CD8-positive, alpha-beta memory T cell (primary cell): ENCODE data around the gene GRAMD4. TPM values are rescaled to one million over a fixed set of nuclear protein-coding genes. Genes with fewer than 3 reads are reported as not detected.

ENCODE experiments used
- CTCF ChIA-PET: fragments of 350-600 bp; sonication (Branson Sonifier 250); formaldehyde crosslinking; loops from one replicate; lab custom pipeline; 2021; ENCODE audit warnings: antibody characterized with exemption; lab: Charles Lee
- POLR2A ChIA-PET: fragments of 350-600 bp; sonication (Branson Sonifier 250); formaldehyde crosslinking; loops from one replicate; lab custom pipeline; 2021; ENCODE audit warnings: antibody characterized with exemption; lab: Charles Lee
- DNase-seq, 5 donors: peaks; one replicate each; pipeline versions ENCODE4 v3.0.0 to v3.0.0-alpha.2; 2020 to 2022; ENCODE audit warnings: mixed read lengths in 1 of 5
- H3K27ac ChIP-seq: one replicate; pipeline ENCODE4 v1.7.0; 2013; ENCODE audit warnings: low read depth, mild to moderate bottlenecking, low read length, moderate library complexity
- H3K27me3 ChIP-seq: 2 replicates; pipeline ENCODE4 v1.7.0; 2013; ENCODE audit warnings: low read length, mild to moderate bottlenecking; ENCODE audit not compliant: insufficient read depth, poor library complexity, severe bottlenecking
- H3K36me3 ChIP-seq: 2 replicates; pipeline ENCODE4 v1.7.0; 2013; ENCODE audit warnings: mild to moderate bottlenecking, low read length, moderate library complexity; ENCODE audit not compliant: insufficient read depth
- H3K4me1 ChIP-seq: 2 replicates; pipeline ENCODE4 v1.7.0; 2013; ENCODE audit warnings: mild to moderate bottlenecking, low read length, moderate library complexity; ENCODE audit not compliant: insufficient read depth
- H3K4me3 ChIP-seq: 2 replicates; pipeline ENCODE4 v1.7.0; 2013; ENCODE audit warnings: mild to moderate bottlenecking, low read length
- H3K9me3 ChIP-seq: 2 replicates; pipeline ENCODE4 v1.7.0; 2013; ENCODE audit warnings: mild to moderate bottlenecking, low read length
- H3K27ac Mint-ChIP-seq, 8 donors: one replicate each; pipeline ENCODE4 v1.8.0; 2020 to 2021; ENCODE audit warnings: mixed read lengths in 8 of 8, mild to moderate bottlenecking in 6 of 8, inconsistent platforms in 3 of 8, moderate library complexity in 3 of 8
- H3K27me3 Mint-ChIP-seq, 2 donors: one replicate each; pipeline ENCODE4 v1.8.0; 2020 to 2021; ENCODE audit warnings: mixed read lengths in 2 of 2, mild to moderate bottlenecking in 1 of 2, moderate library complexity in 1 of 2
- H3K36me3 Mint-ChIP-seq, 3 donors: one replicate each; pipeline ENCODE4 v1.8.0; 2020 to 2021; ENCODE audit warnings: mixed read lengths in 3 of 3, inconsistent platforms in 1 of 3, mild to moderate bottlenecking in 1 of 3
- H3K4me1 Mint-ChIP-seq, 3 donors: one replicate each; pipeline ENCODE4 v1.8.0; 2020 to 2021; ENCODE audit warnings: mixed read lengths in 3 of 3, inconsistent platforms in 1 of 3, mild to moderate bottlenecking in 1 of 3
- H3K4me3 Mint-ChIP-seq, 7 donors: one replicate each; pipeline ENCODE4 v1.8.0; 2020 to 2021; ENCODE audit warnings: mixed read lengths in 7 of 7, mild to moderate bottlenecking in 6 of 7, moderate library complexity in 4 of 7, inconsistent platforms in 2 of 7
- H3K9me3 Mint-ChIP-seq, 5 donors: one replicate each; pipeline ENCODE4 v1.8.0; 2020 to 2022; ENCODE audit warnings: mixed read lengths in 5 of 5, mild to moderate bottlenecking in 3 of 5, moderate library complexity in 2 of 5, inconsistent platforms in 1 of 5
- polyA plus RNA-seq: library from polyadenylated mRNA; unstranded; fragments of 300-500 nt; fragmentation: Illumina TruSeq; gene quantifications from one replicate; pipeline ENCODE4 v1.2.3, GENCODE V29; 2021
- total RNA-seq, 2 experiments: library from RNA; stranded (reverse); gene quantifications; one replicate each; pipeline ENCODE4 v1.2.3, GENCODE V29; 2021

The GRAMD4 gene
- total and polyA plus RNA-seq, 3 experiments from 2014 or later, result 7.6 to 33.0 (median 25.3) TPM

DNA sequence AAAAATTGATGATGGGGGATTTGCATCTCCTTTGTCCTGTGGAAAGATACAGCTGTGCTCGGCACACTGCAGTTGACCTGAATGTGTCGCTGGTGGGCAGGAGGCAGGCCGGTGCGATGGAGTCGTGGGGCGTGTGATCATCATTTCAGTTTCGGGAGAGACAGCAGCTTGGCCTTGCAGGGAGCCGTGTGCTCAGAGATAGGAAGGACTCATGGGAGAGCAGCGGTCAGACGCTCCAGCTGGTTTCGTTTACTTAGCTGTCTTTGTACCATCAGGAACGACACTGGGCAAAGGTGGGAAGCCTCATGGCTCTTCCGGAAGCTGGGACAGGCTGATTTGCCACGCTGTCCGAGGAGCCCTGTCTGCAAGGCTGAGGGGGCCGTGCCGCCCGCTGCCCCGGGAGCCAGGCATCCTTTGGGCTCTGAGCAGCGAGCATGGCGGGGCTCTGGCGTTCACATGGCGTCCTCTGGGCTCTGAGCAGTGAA lies 32.7 kb downstream of the GRAMD4 start:
- H3K9me3 Mint-ChIP-seq, result no peaks in the 10 kb centered on the region
- H3K4me1 ChIP-seq, result peaks cover 8% of the 10 kb centered on the region
- no peak overlapping the region for H3K4me3 ChIP-seq
- H3K9me3 ChIP-seq, result no peaks in the 10 kb centered on the region
- H3K36me3 Mint-ChIP-seq, result no peaks in the 10 kb centered on the region
- H3K27ac ChIP-seq, result no peak overlapping the region
- no peaks in the 10 kb centered on the region for H3K27me3 Mint-ChIP-seq
- no peaks in the 10 kb centered on the region for H3K27me3 ChIP-seq
- H3K27ac Mint-ChIP-seq, result peak overlapping the region in 1 of 8 donors; percentile 20
- CTCF ChIA-PET, result no interaction called here
- POLR2A ChIA-PET, result no interaction called here
- H3K4me3 Mint-ChIP-seq, result no peak overlapping the region
- H3K36me3 ChIP-seq, result no peaks in the 10 kb centered on the region
- no peak for DNase-seq
- H3K4me1 Mint-ChIP-seq, result peaks cover 6 to 20% (median 13%) of the 10 kb centered on the region in 3 donors

- Mint-ChIP-seq H3K27ac (peak overlapping the region in 1 of 8 donors; percentile 22), H3K4me1 (peaks cover 6 to 20% (median 13%) of the 10 kb centered on the region in 3 donors), H3K36me3 (no peaks in the 10 kb centered on the region), H3K4me3 (no peak overlapping the region), H3K27me3 (no peaks in the 10 kb centered on the region), H3K9me3 (no peaks in the 10 kb centered on the region)
- Histone ChIP-seq H3K36me3 (no peaks in the 10 kb centered on the region), H3K9me3 (no peaks in the 10 kb centered on the region), H3K27ac (no peak overlapping the region), H3K4me3 (no peak overlapping the region), H3K4me1 (peaks cover 8% of the 10 kb centered on the region), H3K27me3 (no peaks in the 10 kb centered on the region)
- no peak for DNase-seq
- ChIA-PET CTCF (no interaction called here), POLR2A (no interaction called here)
Observed at GRCh38 chr22:46653596-46653995, 33.4 kb downstream of the GRAMD4 start.

DNA sequence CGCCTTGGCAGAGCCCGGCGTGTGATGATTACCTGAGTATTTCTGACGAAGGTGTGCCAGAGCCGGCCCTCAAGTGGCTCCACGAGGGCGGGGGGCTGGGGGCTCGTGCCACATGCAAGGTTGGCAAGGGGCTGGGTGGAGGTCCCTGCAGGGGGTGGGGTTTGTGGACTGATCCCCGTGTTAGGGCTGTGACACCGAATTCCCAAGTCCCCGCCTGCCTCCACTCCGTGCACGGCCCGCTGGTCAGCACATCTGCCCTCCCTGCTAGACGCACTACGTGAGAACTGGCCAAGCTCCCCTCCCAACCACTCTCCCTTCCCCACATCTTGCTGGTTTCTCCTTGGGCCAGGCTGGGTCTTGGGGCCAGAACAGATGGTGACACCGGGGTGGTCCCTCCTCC lies 34.2 kb downstream of the GRAMD4 start:
- H3K4me3 Mint-ChIP-seq, result no peak overlapping the region
- peaks cover 0 to 1% (median 0%) of the 10 kb centered on the region in 3 donors for H3K36me3 Mint-ChIP-seq

DNA sequence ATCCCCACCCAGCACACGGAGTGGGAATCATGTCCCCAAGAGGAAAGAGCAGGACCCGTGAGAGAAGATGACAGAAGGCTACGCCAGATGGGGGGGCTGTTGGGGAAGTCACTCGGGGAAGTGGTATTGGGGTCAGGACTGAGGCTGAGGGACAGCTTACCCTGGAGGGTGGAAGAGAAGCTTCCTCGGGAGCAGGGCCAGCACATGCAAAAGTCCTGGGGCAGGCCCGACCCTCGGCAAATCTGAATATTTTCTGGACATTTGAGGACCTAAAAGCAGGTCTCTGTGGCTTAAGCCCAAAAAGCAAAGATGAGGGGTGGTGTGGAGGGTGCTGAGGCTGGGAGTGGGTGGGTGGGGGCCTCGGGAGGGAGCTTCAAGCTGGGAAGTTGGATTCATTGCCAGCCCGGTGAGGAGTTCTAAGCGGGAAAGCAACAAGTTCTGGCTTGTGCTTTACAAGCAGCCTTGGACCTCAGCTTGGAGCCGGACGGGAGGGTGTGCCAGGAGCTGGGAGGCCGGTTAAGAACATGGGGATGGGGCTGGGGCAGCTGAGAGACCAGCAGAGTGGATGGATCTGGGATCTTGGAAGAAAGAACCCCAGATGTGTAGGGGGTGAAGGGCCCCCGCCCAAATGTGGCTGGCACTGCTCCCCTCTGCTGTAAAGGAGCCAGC lies 34.9 kb downstream of the GRAMD4 start:
- no peak for DNase-seq
- H3K9me3 ChIP-seq, result no peaks in the 10 kb centered on the region
- H3K4me3 Mint-ChIP-seq, result no peak overlapping the region
- ChIA-PET POLR2A (no interaction called here), CTCF (interaction anchor here (1.2 kb wide), 1 partner anchor 16 kb away, joined by 4 read pairs; no protein-coding TSS in a partner anchor)
- H3K4me1 Mint-ChIP-seq, result peaks cover 9 to 22% (median 16%) of the 10 kb centered on the region in 3 donors
- H3K4me1 ChIP-seq, result peaks cover 10% of the 10 kb centered on the region
- no peaks in the 10 kb centered on the region for H3K9me3 Mint-ChIP-seq
- peaks cover 0 to 1% (median 0%) of the 10 kb centered on the region in 3 donors for H3K36me3 Mint-ChIP-seq
- H3K27me3 ChIP-seq, result no peaks in the 10 kb centered on the region
- H3K27ac Mint-ChIP-seq, result peak overlapping the region in 1 of 8 donors; percentile 33
- H3K27me3 Mint-ChIP-seq, result no peaks in the 10 kb centered on the region
- no peak overlapping the region for H3K27ac ChIP-seq
- no peak overlapping the region for H3K4me3 ChIP-seq
- no peaks in the 10 kb centered on the region for H3K36me3 ChIP-seq

More for the DNA sequence above, 34.2 kb downstream of the GRAMD4 start:
- no peaks in the 10 kb centered on the region for H3K9me3 ChIP-seq
- Mint-ChIP-seq H3K27ac (no peak overlapping the region), H3K27me3 (no peaks in the 10 kb centered on the region), H3K4me1 (peaks cover 6 to 20% (median 13%) of the 10 kb centered on the region in 3 donors), H3K9me3 (no peaks in the 10 kb centered on the region)
- no peaks in the 10 kb centered on the region for H3K36me3 ChIP-seq
- no peaks in the 10 kb centered on the region for H3K27me3 ChIP-seq
- H3K4me3 ChIP-seq, result no peak overlapping the region
- ChIA-PET POLR2A (no interaction called here), CTCF (no interaction called here)
- peaks cover 8% of the 10 kb centered on the region for H3K4me1 ChIP-seq
- no peak overlapping the region for H3K27ac ChIP-seq
- no peak for DNase-seq

DNA sequence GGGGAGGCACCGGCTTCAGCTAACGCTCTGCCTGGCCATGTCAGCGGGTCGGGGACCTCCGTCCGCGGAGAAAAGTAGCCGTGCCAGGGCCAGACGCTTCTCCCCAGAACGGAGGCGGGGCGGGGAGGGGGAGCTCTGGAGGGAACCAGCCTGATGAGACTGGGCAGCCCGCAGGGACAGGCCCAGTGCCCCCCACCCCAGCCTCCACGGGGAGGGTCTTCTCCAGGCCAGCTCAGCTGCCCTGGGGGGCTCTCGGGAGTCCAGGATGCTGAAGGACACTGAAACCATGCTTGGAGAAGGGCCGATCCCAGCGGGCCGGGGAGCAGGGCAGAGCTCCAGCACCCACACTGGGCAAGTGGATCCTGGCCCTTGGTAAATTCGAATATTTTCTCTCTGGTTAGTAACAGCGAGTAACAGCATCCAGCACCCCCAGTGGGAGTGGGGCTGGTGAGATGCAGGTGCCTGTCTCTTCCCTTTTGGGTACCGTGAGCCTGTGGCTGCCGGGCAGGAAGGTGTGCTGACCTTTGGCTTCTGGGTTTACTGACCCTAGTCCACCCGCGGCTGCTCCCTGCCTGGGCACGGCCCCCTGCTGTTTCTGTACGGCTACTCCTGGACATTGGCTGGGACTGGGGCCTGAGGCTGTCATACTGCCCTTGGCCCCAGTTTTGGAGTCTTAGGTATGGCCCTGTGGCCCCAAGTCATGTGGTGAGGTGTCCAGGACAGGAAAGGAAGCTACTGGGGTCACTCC lies 35.8 kb downstream of the GRAMD4 start:
- ChIA-PET CTCF (interaction anchor here (1.2 kb wide), 1 partner anchor 15 kb away, joined by 4 read pairs; no protein-coding TSS in a partner anchor), POLR2A (no interaction called here)

GRCh38 chr22:46656856-46657654 lies 36.9 kb downstream of the GRAMD4 start:
- Mint-ChIP-seq H3K36me3 (peaks cover 0 to 1% (median 0%) of the 10 kb centered on the region in 3 donors), H3K4me3 (no peak overlapping the region), H3K27ac (peak overlapping the region in 2 of 8 donors; percentile 22 to 50), H3K4me1 (peaks cover 24 to 34% (median 28%) of the 10 kb centered on the region in 3 donors), H3K9me3 (no peaks in the 10 kb centered on the region), H3K27me3 (no peaks in the 10 kb centered on the region)
- Histone ChIP-seq H3K4me3 (no peak overlapping the region), H3K27ac (no peak overlapping the region), H3K27me3 (no peaks in the 10 kb centered on the region), H3K9me3 (no peaks in the 10 kb centered on the region), H3K36me3 (no peaks in the 10 kb centered on the region), H3K4me1 (peaks cover 20% of the 10 kb centered on the region)
- DNase-seq, result no peak
- ChIA-PET POLR2A (no interaction called here), CTCF (no interaction called here)

More for the DNA sequence above, 35.8 kb downstream of the GRAMD4 start:
- H3K4me3 ChIP-seq, result no peak overlapping the region
- Mint-ChIP-seq H3K27me3 (no peaks in the 10 kb centered on the region), H3K9me3 (no peaks in the 10 kb centered on the region), H3K36me3 (peaks cover 0 to 1% (median 0%) of the 10 kb centered on the region in 3 donors), H3K27ac (no peak overlapping the region), H3K4me3 (no peak overlapping the region), H3K4me1 (peaks cover 18 to 32% (median 26%) of the 10 kb centered on the region in 3 donors)
- DNase-seq, result no peak
- H3K27ac ChIP-seq, result no peak overlapping the region
- H3K27me3 ChIP-seq, result no peaks in the 10 kb centered on the region
- H3K4me1 ChIP-seq, result peaks cover 20% of the 10 kb centered on the region
- no peaks in the 10 kb centered on the region for H3K36me3 ChIP-seq
- no peaks in the 10 kb centered on the region for H3K9me3 ChIP-seq

- no peaks in the 10 kb centered on the region for H3K27me3 ChIP-seq
- no peaks in the 10 kb centered on the region for H3K9me3 ChIP-seq
- H3K4me1 ChIP-seq, result peaks cover 20% of the 10 kb centered on the region
- no peaks in the 10 kb centered on the region for H3K36me3 ChIP-seq
- CTCF ChIA-PET, result no interaction called here
- Mint-ChIP-seq H3K4me1 (peaks cover 23 to 31% (median 25%) of the 10 kb centered on the region in 3 donors), H3K36me3 (peaks cover 0 to 2% (median 0%) of the 10 kb centered on the region in 3 donors), H3K9me3 (no peaks in the 10 kb centered on the region), H3K27me3 (no peaks in the 10 kb centered on the region), H3K4me3 (no peak overlapping the region), H3K27ac (peak overlapping the region in 2 of 8 donors; percentile 71 to 85)
- no peak overlapping the region for H3K4me3 ChIP-seq
- POLR2A ChIA-PET, result no interaction called here
- H3K27ac ChIP-seq, result no peak overlapping the region
- no peak for DNase-seq
Observed at GRCh38 chr22:46657655-46657953, 37.4 kb downstream of the GRAMD4 start.
